Fibroblast of villous mesenchyme (primary cell): ENCODE data around the gene ACTRT3. TPM values are rescaled to one million over a fixed set of nuclear protein-coding genes. Genes with fewer than 3 reads are reported as not detected.
A peak's percentile ranks its signal among the peaks of the same experiment; 100 is the strongest.

ENCODE experiments used
- DNase-seq: peaks from one replicate; pipeline ENCODE4 v3.0.0-alpha.2; 2010; ENCODE audit warnings: low read depth
- H3K4me3 ChIP-seq: 2 replicates; pipeline ENCODE4 v1.5.1; 2011; ENCODE audit warnings: low read depth, mild to moderate bottlenecking, low read length
- CTCF ChIP-seq: IDR thresholded peaks from 2 replicates; pipeline ENCODE4 v1.5.1; 2012; ENCODE audit warnings: low read depth, mild to moderate bottlenecking, low read length; ENCODE audit not compliant: insufficient read depth
- total RNA-seq: library from RNA; depleted of rRNA; stranded (reverse); fragments of >200 nt; gene quantifications from 2 replicates; pipeline ENCODE4 v1.2.3, GENCODE V29; 2012

Gene ACTRT3
- total RNA-seq, 1 donor = 5.2 TPM

- DNase-seq = peak; percentile 75
- TF ChIP-seq CTCF = no peak
- peak overlapping the region; percentile 62 for H3K4me3 ChIP-seq
Measured at GRCh38 chr3:169811631-169812331, 42.4 kb upstream of the ACTRT3 start.

- H3K4me3 ChIP-seq = no peak overlapping the region
- DNase-seq = no peak
- no peak for TF ChIP-seq CTCF
Measured at GRCh38 chr3:169809230-169809795, 40.0 kb upstream of the ACTRT3 start.

GRCh38 chr3:169804681-169805080, 35.3 kb upstream of the ACTRT3 start:
- H3K4me3 ChIP-seq = no peak overlapping the region
- TF ChIP-seq CTCF = no peak
- DNase-seq = no peak

GRCh38 chr3:169792359-169792758, 23.0 kb upstream of the ACTRT3 start:
- no peak for TF ChIP-seq CTCF
- DNase-seq = no peak
- no peak overlapping the region for H3K4me3 ChIP-seq

GRCh38 chr3:169790687-169791429, 21.5 kb upstream of the ACTRT3 start:
- TF ChIP-seq CTCF = no peak
- H3K4me3 ChIP-seq = no peak overlapping the region
- DNase-seq = no peak

GRCh38 chr3:169790219-169790618, 20.9 kb upstream of the ACTRT3 start:
- no peak for TF ChIP-seq CTCF
- no peak for DNase-seq
- no peak overlapping the region for H3K4me3 ChIP-seq
